GM13976 (cell line): ENCODE data around the gene LIN7A.
A peak's percentile ranks its signal among the peaks of the same experiment; 100 is the strongest.

Source experiments
- DNase-seq: peaks from one replicate; pipeline ENCODE4 v3.0.0; 2012; ENCODE audit warnings: low spot score
- in situ Hi-C: fragments of 300-500 bp; cut with MboI; formaldehyde crosslinking; loops from one replicate; pipeline ENCODE4 v1.12.0; 2022; ENCODE audit warnings: low sequenced_read_pairs, mixed read lengths, inconsistent platforms; ENCODE audit not compliant: unreplicated experiment
- TF ChIP-seq, protein P1 (sequence below): IDR thresholded peaks from 2 replicates; pipeline ENCODE4 v1.5.1; 2012; ENCODE audit warnings: borderline replicate concordance, mild to moderate bottlenecking; ENCODE audit not compliant: insufficient read depth; ENCODE audit errors: extremely low read depth, missing control alignments, control extremely low read depth

Gene LIN7A

DNA sequence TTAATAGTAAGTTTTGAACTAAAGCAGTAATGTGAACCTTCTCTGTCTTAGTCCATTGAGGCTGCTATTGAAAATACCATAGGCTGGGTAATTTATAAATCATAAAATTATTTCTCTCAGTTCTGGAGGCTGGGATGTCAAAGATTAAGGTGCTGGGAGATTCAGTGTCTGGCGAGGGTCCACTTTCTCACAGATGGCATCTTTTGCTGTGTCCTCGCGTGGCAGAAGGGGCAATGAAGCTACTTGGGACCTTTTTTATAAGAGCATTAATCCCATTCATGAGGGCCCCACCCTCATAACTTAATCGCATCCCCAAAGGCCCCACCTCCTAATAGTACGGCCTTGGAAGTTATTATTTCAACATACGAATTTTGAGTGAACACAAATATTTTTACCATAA lies 28.4 kb downstream of the LIN7A start:
- TF ChIP-seq, protein P1, sequence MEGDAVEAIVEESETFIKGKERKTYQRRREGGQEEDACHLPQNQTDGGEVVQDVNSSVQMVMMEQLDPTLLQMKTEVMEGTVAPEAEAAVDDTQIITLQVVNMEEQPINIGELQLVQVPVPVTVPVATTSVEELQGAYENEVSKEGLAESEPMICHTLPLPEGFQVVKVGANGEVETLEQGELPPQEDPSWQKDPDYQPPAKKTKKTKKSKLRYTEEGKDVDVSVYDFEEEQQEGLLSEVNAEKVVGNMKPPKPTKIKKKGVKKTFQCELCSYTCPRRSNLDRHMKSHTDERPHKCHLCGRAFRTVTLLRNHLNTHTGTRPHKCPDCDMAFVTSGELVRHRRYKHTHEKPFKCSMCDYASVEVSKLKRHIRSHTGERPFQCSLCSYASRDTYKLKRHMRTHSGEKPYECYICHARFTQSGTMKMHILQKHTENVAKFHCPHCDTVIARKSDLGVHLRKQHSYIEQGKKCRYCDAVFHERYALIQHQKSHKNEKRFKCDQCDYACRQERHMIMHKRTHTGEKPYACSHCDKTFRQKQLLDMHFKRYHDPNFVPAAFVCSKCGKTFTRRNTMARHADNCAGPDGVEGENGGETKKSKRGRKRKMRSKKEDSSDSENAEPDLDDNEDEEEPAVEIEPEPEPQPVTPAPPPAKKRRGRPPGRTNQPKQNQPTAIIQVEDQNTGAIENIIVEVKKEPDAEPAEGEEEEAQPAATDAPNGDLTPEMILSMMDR = no peak
- in situ Hi-C loops = no loop called here
- no peak for DNase-seq

DNA sequence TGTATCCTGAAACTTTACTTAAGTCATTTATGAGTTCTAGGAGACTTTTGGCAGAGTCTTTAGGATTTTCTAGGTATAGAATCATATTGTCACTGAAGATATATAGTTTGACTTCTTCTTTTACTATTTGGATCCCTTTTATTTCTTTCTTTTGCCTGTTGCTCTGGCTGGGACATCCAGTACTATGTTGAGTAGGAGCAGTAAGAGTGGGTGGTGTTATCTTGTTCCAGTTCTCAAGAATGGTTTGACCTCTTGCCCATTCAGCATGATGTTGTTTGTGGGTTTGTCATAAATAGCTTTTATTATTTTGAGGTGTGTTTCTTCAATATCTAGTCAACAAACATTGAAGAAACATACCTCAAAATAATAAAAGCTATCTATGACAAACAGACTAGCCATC lies 35.0 kb downstream of the LIN7A start:
- in situ Hi-C loops = no loop called here
- DNase-seq = no peak

DNA sequence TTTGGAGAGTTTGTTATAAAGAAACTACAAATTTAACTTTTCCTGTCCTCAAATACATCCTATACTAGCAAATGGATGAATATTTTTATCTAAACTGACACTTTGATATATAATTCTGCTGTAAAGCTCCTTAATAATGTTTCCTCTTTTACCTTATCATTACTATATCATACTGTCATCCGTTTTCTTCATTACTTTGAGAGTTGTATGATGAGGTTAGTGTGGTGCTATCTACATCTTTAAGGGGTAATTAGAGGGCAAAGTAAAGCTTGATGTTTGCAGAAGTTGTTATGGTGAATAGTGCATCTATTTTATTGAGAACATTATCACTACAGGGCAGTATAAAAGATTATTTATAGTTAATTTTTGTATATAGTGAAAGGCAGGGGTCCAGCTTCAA lies 36.1 kb downstream of the LIN7A start:
- no peak for DNase-seq
- in situ Hi-C loops = no loop called here
- TF ChIP-seq, protein P1 = no peak

More for the DNA sequence above, 35.0 kb downstream of the LIN7A start:
- TF ChIP-seq, protein P1 = no peak

DNA sequence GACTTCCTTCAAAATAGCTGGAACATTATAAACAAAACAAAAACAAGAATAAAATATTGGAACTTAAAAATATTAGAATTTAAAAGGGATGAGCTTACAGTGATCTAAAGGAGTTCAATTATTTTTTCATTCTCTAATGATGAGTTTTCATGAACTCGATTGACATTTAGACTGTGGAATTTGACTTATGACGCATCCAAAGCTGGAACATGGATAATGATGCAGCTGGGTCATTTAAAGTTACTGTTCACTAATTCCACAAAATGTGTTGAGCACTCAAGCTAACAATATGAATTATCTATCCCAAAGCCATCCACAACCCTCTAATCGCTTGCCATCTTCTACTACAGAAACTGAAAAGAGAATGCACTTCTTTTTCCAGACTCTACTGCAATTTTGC lies 42.5 kb downstream of the LIN7A start:
- DNase-seq = no peak
- in situ Hi-C loops = no loop called here
- TF ChIP-seq, protein P1 = no peak

DNA sequence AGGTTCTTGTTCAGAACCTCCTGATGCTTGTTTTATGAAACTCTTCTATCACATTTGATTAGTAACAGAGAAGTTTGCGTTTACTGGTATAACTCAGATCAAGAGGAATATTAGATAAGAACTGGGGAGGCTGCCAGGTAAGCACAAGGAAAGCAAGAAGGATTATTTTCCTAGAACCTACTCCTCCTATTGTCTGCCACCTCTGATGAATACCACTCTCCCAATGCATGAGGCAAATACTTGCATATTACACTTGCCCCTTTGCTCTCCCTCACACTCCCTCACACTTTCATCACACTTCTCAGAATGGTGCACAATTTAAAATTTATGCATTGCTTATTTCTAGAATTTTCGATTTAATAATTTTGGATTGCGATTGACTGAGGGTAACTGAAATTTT lies 43.6 kb downstream of the LIN7A start:
- in situ Hi-C loops = no loop called here
- TF ChIP-seq, protein P1 = no peak
- DNase-seq = no peak

DNA sequence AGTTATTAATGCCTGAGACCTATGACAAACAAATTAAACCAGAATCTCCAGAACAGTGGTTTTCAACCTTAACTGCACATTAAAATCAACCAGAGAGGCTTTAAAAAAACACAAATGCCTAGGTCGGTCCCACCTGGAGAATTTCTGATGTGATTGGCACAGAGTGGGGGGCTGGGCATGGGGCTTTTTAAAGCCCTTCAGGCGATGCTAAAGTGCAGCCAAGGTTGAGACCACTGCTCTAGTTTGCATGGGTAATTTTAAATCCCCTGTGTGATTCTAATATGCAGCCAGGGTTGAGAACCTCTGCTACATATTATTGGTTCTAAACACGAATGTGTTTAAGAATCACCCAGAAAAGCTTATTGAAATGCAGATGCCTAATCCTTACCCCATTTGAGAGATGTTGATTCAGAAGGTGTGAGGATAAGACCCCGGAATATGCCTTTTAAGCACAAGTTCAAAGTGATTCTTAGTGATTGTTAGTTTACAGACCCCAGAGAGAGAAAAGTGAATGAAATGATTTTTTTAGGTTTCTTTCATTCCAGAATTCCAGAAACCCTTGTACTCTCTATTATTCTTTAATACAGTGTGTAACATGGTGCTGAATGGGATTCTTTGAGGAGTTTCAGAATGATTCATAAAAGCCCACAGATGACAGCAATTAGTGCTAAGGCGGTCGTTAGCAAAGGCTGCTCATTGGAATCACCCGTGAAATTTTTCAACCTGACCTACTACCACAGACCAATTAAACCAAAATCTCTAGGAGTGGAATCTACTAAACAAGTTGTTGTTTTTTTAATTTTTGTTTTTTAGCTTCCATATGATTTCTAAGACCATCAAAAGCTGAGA lies 44.9 kb downstream of the LIN7A start:
- TF ChIP-seq, protein P1 = no peak
- in situ Hi-C loops = no loop called here
- peak; percentile 13 for DNase-seq
